B cell (primary cell): ENCODE data around the gene MR1. TPM values are rescaled to one million over a fixed set of nuclear protein-coding genes. Genes with fewer than 3 reads are reported as not detected.

Experiments
- ATAC-seq: fragments of 200-7000 bp; cut with Tn5 transposase; one replicate; pipeline ENCODE4 v1.10.0; 2021; ENCODE audit warnings: low read depth, mild to moderate bottlenecking, moderate number of reproducible peaks, moderate library complexity
- CTCF ChIA-PET: fragments of 350-600 bp; sonication (Branson Sonifier 250); formaldehyde crosslinking; loops from one replicate; lab custom pipeline; 2021; ENCODE audit warnings: antibody characterized with exemption, inconsistent platforms; lab: Charles Lee
- POLR2A ChIA-PET: fragments of 350-600 bp; sonication (Branson Sonifier 250); formaldehyde crosslinking; loops from one replicate; lab custom pipeline; 2021; ENCODE audit warnings: antibody characterized with exemption; lab: Charles Lee
- DNase-seq: peaks from one replicate; pipeline ENCODE4 v3.0.0; 2013
- H2AFZ ChIP-seq: 2 replicates; pipeline ENCODE4 v1.6.1; 2012; ENCODE audit warnings: mild to moderate bottlenecking, low read depth, low read length; ENCODE audit not compliant: insufficient read depth, poor library complexity, severe bottlenecking
- H3K27ac ChIP-seq, 2 donors: 1 replicate in 1 of 2; 2 replicates in 1 of 2; pipeline ENCODE4 v1.5.1; 2012 to 2013; ENCODE audit warnings: low read length in 2 of 2, mild to moderate bottlenecking in 2 of 2, moderate library complexity in 1 of 2
- H3K27me3 ChIP-seq, 4 experiments: fragments of 200-600 bp in 1 of 4; sonication (generic) in 1 of 4; replicated peaks in 1 of 4; 1 replicate in 2 of 4; 2 replicates in 2 of 4; pipeline versions ENCODE4 v1.6.1 to v1.7.0; 2013 to 2016; ENCODE audit warnings: low read length in 3 of 4, mild to moderate bottlenecking in 2 of 4, mixed read lengths in 1 of 4, moderate library complexity in 1 of 4; ENCODE audit not compliant: insufficient read depth in 4 of 4, control insufficient read depth in 3 of 4; ENCODE audit errors: control extremely low read depth in 1 of 4
- H3K36me3 ChIP-seq, 2 experiments: replicated peaks in 1 of 2; 1 replicate in 1 of 2; 2 replicates in 1 of 2; pipeline versions ENCODE4 v1.6.1 to v1.7.1; 2013; ENCODE audit warnings: low read length in 1 of 2; ENCODE audit not compliant: insufficient read depth in 2 of 2, control insufficient read depth in 1 of 2; ENCODE audit errors: control extremely low read depth in 1 of 2, extremely low read depth in 1 of 2
- H3K4me1 ChIP-seq, 2 donors: fragments of 200-600 bp in 1 of 2; sonication (generic) in 1 of 2; 1 replicate in 1 of 2; 2 replicates in 1 of 2; pipeline versions ENCODE4 v1.5.1 to v1.6.1; 2013 to 2017; ENCODE audit warnings: low read length in 2 of 2; ENCODE audit not compliant: control insufficient read depth in 2 of 2, insufficient read depth in 2 of 2
- H3K4me2 ChIP-seq: replicated peaks from 2 replicates; pipeline ENCODE3; 2012; ENCODE audit warnings: mild to moderate bottlenecking, low read depth, low read length; ENCODE audit not compliant: poor library complexity, severe bottlenecking
- H3K4me3 ChIP-seq, 5 experiments: fragments of 200-600 bp in 1 of 5; sonication (generic) in 1 of 5; 1 replicate in 3 of 5; 2 replicates in 2 of 5; pipeline versions ENCODE4 v1.5.1 to v1.7.0; 2011 to 2016; ENCODE audit warnings: low read length in 4 of 5, mild to moderate bottlenecking in 4 of 5, low read depth in 2 of 5, control low read depth in 1 of 5, moderate library complexity in 1 of 5; ENCODE audit not compliant: insufficient read depth in 1 of 5; ENCODE audit errors: control extremely low read depth in 1 of 5, extremely low read depth in 1 of 5
- H3K79me2 ChIP-seq: fragments of 200-600 bp; sonication (generic); one replicate; pipeline ENCODE4 v1.6.0; 2016; ENCODE audit warnings: low read length; ENCODE audit not compliant: control insufficient read depth, insufficient read depth
- H3K9ac ChIP-seq: fragments of 200-600 bp; sonication (generic); 2 replicates; pipeline ENCODE4 v1.6.1; 2017; ENCODE audit warnings: mild to moderate bottlenecking, low read length, moderate library complexity
- H3K9me3 ChIP-seq, 3 donors: one replicate each; pipeline versions ENCODE4 v1.6.1 to v1.7.1; 2013; ENCODE audit warnings: low read length in 2 of 3; ENCODE audit not compliant: control insufficient read depth in 2 of 3, insufficient read depth in 1 of 3; ENCODE audit errors: control extremely low read depth in 1 of 3
- H4K20me1 ChIP-seq: 2 replicates; pipeline ENCODE4 v1.6.0; 2012; ENCODE audit warnings: mild to moderate bottlenecking, low read length; ENCODE audit not compliant: insufficient read depth, control insufficient read depth, poor library complexity, severe bottlenecking
- H3K27ac Mint-ChIP-seq: one replicate; pipeline ENCODE4 v1.8.0; 2021; ENCODE audit warnings: mixed read lengths
- H3K27me3 Mint-ChIP-seq: one replicate; pipeline ENCODE4 v1.8.0; 2021; ENCODE audit warnings: mixed read lengths
- H3K4me1 Mint-ChIP-seq: one replicate; pipeline ENCODE4 v1.8.0; 2021; ENCODE audit warnings: mixed read lengths
- H3K4me3 Mint-ChIP-seq: one replicate; pipeline ENCODE4 v1.8.0; 2021; ENCODE audit warnings: mixed read lengths
- H3K9me3 Mint-ChIP-seq: one replicate; pipeline ENCODE4 v1.8.0; 2022; ENCODE audit warnings: mixed read lengths; ENCODE audit not compliant: insufficient read depth
- CTCF ChIP-seq: fragments of 200-600 bp; IDR thresholded peaks from one replicate; pipeline ENCODE4 v1.8.0; 2022; ENCODE audit warnings: antibody characterized with exemption, mild to moderate bottlenecking
- EZH2 ChIP-seq: IDR thresholded peaks from 2 replicates; pipeline ENCODE4 v1.6.1; 2012; ENCODE audit warnings: borderline replicate concordance, low read depth, mild to moderate bottlenecking, moderate library complexity, low read length; ENCODE audit not compliant: insufficient read depth, poor library complexity, severe bottlenecking
- WGBS: methylation state at CpG from one replicate; pipeline ENCODE4 v1.1.5; 2013; ENCODE audit warnings: missing lambda C conversion rate; ENCODE audit not compliant: insufficient coverage; 5-methylcytosine and 5-hydroxymethylcytosine counted together
- intact Hi-C: fragments of 100-400 bp; cut with micrococcal nuclease; formaldehyde crosslinking; loops from one replicate; pipeline ENCODE4 v1.10.0; 2022
- polyA plus RNA-seq: library from polyadenylated mRNA; depleted of rRNA; stranded (reverse); fragments of >200 nt; gene quantifications from 2 replicates; pipeline ENCODE4 v1.2.3, GENCODE V29; 2012
- total RNA-seq, 2 donors: library from RNA; stranded (reverse); fragments of 120-200 nt in 1 of 2; gene quantifications; 1 replicate in 1 of 2; 2 replicates in 1 of 2; pipeline versions ENCODE4 v1.2.3 to v1.2.4, GENCODE V29; 2013 to 2022

The MR1 gene
- total and polyA plus RNA-seq, 2 donors (not counting 1 experiment from before 2014, with no cell fraction given) = 9.5 to 28.2 TPM

DNA sequence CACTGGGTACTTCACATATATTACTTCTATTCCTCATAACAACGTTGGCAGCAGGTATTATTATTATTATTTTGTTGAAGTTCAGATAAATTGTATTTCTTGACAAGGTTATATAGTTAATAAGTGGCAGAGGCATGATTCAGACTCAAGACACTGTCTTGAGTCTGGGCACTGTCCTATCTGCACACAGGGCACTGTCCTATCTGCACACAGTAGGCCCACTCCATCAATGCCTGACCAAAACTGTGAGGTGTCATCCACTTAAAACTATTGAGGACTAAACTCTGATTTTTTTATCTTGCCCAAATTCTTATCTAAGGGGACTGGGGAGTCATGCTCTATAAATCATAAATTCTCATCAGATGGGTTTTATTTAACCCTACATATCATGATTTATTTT lies 30.9 kb downstream of the MR1 start:
- Histone ChIP-seq H3K36me3 (no peaks in the 10 kb centered on the region), H3K79me2 (no peaks in the 10 kb centered on the region), H2AFZ (no peak overlapping the region), H3K4me2 (no peak overlapping the region), H4K20me1 (no peaks in the 10 kb centered on the region), H3K27me3 (no peaks in the 10 kb centered on the region), H3K9me3 (no peaks in the 10 kb centered on the region), H3K9ac (no peak overlapping the region), H3K27ac (no peak overlapping the region), H3K4me3 (no peak overlapping the region), H3K4me1 (peaks cover 19 to 27% of the 10 kb centered on the region in 2 donors)
- no peak overlapping the region for H3K4me3 Mint-ChIP-seq
- ChIA-PET CTCF (interaction anchor here (3.3 kb wide), 1 partner anchor 77 kb away, joined by 33 read pairs; no protein-coding TSS in a partner anchor), POLR2A (no interaction called here)
- TF ChIP-seq EZH2 = no peak
- no peak for TF ChIP-seq CTCF
- no peak for ATAC-seq
- no peak for DNase-seq
- intact Hi-C loops = no loop called here
- no CpG with 5 or more reads among the region's 1 CpG for WGBS
- H3K27ac Mint-ChIP-seq = no peak overlapping the region
- peaks cover 31% of the 10 kb centered on the region for H3K4me1 Mint-ChIP-seq
- peaks cover 4% of the 10 kb centered on the region for H3K27me3 Mint-ChIP-seq
- peaks cover under 1% of the 10 kb centered on the region for H3K9me3 Mint-ChIP-seq

GRCh38 chr1:181073638-181074037 lies 39.9 kb downstream of the MR1 start:
- Histone ChIP-seq H3K4me2 (no peak overlapping the region), H3K4me3 (no peak overlapping the region), H3K79me2 (no peaks in the 10 kb centered on the region), H3K4me1 (no peaks in the 10 kb centered on the region), H3K27ac (no peak overlapping the region), H3K36me3 (no peaks in the 10 kb centered on the region), H3K9me3 (peaks cover 0 to 12% (median 4%) of the 10 kb centered on the region in 3 donors), H4K20me1 (no peaks in the 10 kb centered on the region), H2AFZ (no peak overlapping the region), H3K27me3 (peaks cover 0 to 7% (median 0%) of the 10 kb centered on the region in 4 experiments), H3K9ac (no peak overlapping the region)
- DNase-seq = no peak
- CTCF ChIA-PET = no interaction called here
- POLR2A ChIA-PET = no interaction called here
- Mint-ChIP-seq H3K4me3 (no peak overlapping the region), H3K9me3 (no peaks in the 10 kb centered on the region), H3K4me1 (peaks cover 2% of the 10 kb centered on the region), H3K27me3 (peaks cover 29% of the 10 kb centered on the region), H3K27ac (no peak overlapping the region)
- intact Hi-C loops = no loop called here
- TF ChIP-seq EZH2 = no peak
- TF ChIP-seq CTCF = no peak
- WGBS = 81% methylated on average over 7 of the region's 10 CpGs
- no peak for ATAC-seq
